Kasumi-1 (cell line): ENCODE measurements around the gene ERICH6B.
A peak's percentile ranks its signal among the peaks of the same experiment; 100 is the strongest.

Experiments used
- DNase-seq, 2 experiments: peaks; one replicate each; lab custom pipeline; 2025; lab: John Stamatoyannopoulos, UW

The ERICH6B gene

DNA sequence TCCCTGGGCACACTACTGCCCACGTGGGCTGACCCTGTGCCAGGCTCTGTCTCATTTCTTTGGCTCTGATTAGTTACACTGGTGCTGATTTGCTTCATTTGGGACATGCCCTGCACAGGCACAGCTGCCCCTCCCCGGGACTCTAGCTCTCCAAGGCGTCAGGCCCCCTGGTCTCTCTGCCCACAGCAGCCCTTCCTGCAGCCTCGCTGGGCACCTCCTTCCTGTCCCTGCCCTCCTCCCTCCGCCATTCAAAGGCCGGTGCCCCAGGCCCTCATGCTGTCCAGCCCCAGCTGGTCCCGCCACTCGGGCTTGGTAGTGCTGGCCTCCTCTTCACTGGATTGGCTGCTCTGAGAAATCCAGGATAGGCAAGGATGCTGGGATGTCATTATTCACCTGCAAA lies 73.1 kb downstream of the ERICH6B start:
- no peak for DNase-seq

DNA sequence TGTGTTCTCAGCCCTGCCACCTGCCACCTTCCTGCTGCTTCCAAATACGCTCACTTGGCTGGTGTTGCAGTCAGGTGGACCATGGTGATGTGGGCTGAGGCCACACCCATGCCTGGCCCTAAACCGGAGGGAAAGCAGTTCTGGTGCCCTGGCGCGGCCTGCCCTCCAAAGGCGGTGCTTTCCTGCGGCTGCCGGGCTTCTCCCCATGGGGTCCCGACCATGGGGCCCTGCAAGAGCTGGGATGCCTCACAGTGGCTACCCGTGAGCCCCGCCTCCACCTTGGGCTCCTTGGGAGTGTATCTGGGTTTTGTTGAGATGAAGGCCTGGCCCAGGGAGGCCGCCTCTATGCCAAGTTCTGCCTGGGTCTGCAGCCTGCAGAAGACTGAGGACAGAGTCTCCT lies 73.7 kb downstream of the ERICH6B start:
- no peak for DNase-seq

DNA sequence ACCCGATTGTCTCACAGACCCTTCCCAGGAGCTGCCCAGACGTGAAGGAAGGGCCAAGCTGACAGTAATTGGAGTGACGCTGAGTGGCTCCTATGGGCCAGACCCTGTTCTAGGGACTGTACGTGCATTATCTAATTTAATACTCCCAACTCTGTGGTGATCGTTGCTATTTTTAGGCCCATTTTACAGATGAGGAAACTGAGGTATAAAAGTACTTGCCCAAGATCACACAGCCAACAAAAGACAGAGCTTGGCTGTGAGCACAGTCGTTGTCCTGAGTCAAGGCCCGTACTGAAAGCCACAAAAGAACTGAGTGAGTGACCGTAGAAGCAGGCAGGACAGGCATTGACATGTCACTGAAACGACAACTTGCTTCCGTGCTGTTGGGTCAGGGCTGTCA lies 74.7 kb downstream of the ERICH6B start:
- no peak for DNase-seq

DNA sequence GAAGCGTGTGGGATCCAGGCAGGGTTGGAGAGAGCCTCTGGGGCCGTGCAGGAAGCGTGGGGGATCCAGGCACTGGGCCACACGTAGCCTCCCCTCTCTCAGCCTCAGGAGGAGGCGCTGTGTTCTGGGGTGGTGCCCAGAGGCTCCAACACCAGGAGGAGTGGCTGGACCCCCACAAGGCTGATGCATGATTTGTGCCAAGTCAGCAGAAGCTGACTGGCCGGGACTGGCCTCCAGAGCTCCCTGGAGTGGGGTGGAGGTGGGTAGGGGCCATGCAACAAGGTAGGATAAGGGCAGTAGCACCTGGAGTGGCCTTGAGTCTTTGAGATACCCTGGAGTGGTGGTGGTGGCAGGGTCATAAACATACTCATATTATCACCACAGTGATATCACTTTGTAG lies 75.3 kb downstream of the ERICH6B start:
- DNase-seq = no peak

DNA sequence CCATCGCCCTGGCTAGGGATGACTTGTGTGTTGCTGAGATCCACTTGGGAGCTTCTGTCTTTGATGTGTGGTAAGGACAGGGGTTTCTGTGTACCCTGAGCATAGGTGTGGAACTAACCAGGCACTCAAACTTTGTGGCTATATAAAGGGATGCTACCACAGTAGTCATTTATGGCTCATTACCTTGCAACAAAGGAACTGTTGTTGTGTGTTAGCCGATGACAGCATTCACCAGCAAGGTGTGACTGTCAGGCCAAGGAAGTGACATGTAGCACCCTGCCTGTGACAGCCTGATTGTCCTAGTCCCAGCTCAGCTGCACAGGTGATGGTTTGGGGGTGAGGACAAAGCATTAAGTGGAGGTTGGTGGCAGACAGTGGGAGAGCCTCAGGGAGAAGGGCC lies 77.2 kb downstream of the ERICH6B start:
- DNase-seq = no peak

DNA sequence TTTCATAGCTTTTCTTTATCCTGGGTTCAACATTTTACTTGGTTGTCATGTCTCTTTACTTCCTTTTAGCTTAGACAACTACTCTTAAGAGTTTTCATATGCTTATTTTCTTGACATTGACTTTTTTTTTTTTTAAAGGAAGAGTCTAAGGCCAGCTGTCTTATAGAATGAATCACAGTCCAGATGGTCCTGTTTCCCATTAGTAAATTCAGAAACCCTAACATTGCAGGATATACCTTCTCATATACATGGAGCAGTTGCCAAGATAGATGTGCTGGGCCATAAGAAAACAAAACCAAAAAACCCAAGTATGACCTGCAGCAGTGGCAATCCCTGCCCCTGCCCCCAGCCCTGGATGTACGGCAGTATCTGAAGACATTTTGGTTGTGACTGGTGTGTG lies 78.0 kb downstream of the ERICH6B start:
- no peak for DNase-seq

- DNase-seq = no peak
These were observed 79.3 kb downstream of the ERICH6B start for GRCh38 chr13:45536224-45536623.

DNA sequence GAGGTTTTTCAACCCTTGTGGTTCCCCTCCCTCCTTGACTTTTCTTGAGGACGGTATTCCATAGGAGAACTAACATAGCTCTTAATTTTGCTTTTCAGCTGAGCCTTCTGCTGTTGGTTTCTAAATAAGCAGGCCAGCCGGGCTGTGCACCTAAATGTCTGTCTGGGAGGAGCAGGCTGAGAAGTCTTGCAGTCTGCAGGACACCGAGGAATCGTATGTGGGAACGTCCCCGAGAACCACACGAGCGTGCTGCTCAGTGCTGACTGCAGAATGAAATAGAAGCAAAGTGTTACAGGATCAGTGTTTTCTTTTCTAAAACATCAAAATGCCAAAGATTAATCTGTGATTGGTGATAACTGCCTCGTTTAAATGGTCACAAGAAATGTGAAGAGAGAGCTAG lies 80.9 kb downstream of the ERICH6B start:
- no peak for DNase-seq

DNA sequence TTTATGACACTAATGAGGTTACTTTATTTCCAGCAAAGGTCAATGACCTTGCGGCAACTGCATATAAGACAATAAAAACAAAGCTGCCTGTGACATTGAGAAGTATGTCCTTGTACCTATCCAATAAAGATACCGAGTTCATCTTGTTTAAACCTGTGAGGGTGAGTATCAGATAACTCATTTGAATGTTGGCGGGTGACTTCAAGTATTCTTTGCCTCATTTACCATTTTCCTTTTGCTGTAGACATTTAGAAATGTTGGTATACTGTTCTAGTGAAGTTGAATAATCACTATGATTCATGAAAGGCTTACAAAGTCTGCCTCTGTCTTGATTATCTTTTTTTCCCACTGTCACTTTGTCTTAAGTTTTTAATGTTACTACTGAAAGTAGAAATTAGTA lies 85.8 kb downstream of the ERICH6B start:
- no peak for DNase-seq

- no peak for DNase-seq
These were observed 87.7 kb downstream of the ERICH6B start for GRCh38 chr13:45527699-45528462.

DNA sequence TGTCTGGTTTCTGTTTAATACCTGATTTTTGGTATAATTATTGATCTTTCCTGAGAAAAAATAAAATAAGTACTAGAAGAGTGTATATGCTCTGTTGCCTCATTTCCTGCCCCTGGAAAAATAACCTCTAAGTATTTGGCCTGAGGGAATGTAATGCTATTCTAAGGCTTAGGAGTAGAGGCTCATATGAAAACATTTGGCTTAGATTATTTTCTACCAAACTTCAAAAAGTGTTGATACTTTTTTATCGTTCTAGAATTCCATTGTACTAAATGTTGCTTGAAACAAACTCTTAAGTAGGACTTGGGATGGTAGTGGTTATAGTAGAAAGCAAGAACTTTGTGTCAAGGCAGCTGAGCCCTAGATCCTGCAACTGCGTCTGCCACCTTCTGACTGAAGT lies 93.0 kb downstream of the ERICH6B start:
- DNase-seq = no peak

DNA sequence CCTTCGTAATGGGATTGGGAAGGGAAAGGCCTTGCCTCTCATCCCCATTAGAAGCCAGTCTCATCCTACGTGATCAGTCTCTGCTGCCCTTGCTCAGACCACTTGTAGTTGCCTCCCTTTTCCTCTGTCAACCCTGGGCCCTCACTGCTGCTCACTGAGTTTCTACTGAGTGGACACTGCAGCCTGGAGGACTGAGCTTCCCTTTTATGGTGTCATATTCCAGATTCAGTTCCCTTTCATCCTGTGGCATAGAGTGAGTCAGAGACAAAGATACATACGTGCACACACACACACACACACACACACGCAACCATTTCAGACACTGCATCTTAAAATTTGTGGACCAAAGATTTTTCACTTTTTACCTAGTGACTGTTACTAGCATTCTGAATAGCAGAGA lies 94.2 kb downstream of the ERICH6B start:
- DNase-seq = peak; percentile 9 to 14

GRCh38 chr13:45519493-45519892 lies 96.0 kb downstream of the ERICH6B start:
- DNase-seq = no peak

GRCh38 chr13:45518525-45519245 lies 96.9 kb downstream of the ERICH6B start:
- no peak for DNase-seq

DNA sequence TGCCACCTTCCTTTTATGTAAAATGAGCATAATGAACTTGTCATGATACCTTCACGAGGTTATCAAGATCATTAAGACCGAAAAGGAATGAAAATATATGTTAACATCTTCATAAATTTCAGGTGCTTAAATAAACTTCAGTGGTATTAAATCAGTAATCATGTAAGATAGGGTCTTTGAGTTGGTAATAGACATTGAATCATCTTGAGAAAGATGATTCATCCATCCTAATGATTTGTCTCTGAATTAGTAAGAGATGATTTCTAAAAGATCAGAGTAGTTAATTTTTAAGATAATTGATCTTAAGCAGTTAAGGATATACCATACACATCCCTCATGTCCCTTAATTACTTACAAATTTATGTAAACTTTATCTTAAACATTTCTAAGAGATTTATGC lies 98.8 kb downstream of the ERICH6B start:
- DNase-seq = no peak

- no peak for DNase-seq
These were observed 103.4 kb downstream of the ERICH6B start for GRCh38 chr13:45512098-45512496.

- DNase-seq = peak; percentile 79 to 88
These were observed 104.0 kb downstream of the ERICH6B start for GRCh38 chr13:45511310-45512097.

DNA sequence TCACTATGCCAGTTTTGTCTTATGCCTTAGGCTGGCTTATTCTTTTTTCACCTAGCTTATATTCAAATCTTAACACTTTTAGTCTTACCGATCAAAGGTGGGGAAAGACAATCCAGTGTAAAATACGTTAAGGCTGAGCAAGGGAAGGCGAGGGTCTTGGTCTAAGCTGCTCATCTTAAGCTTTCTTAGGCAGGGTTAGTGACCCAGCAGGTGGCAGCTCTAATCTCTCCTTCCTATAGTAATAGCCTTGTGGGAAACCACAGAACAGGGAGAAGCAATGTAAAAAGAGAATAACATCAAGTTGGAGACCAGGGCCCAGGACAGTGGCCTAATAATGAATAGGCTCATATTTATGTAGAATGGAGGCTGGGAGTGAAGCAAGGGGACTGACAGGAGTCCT lies 104.9 kb downstream of the ERICH6B start:
- no peak for DNase-seq

DNA sequence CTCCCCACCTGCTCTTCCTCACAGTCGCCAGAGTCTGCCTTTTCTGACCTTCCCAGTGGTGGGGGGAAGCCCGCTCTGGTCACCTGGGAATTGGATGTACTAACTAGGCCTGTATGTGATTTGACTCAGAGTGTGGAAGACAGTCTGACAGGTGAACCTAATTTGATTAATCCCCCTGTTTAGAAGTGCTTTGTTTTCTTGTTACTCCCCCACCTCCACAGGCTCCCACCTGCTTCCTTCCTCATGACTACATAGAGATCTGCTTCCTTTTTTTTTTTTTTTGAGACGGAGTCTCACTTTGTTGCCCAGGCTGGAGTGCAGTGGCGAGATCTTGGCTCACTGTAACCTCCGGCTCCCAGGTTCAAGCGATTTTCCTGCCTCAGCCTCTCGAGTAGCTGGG lies 106.8 kb downstream of the ERICH6B start:
- DNase-seq = peak in 1 of 2 experiments; percentile 2

- no peak for DNase-seq
These were observed 108.7 kb downstream of the ERICH6B start for GRCh38 chr13:45506811-45507210.

GRCh38 chr13:45503658-45504057 lies 111.9 kb downstream of the ERICH6B start:
- DNase-seq = no peak

DNA sequence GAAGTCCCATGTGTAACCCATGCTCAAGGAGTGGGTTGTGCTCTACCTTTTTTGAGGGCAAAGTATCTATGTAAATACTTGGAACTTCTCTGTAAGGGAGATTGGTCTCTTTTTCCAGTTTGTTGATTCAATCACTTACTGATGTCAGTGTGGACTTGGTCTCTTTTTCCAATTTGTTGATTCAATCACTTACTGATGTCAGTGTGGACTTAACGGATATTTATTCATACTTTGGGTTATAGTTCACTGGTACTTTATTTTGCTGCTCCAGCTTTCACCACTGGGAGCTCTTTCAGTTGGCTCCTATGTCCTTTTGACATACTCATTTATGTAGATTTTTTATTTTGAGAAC lies 114.4 kb downstream of the ERICH6B start:
- DNase-seq = no peak
